ENCODE results near the gene ATP2C1. TPM values are rescaled to one million over a fixed set of nuclear protein-coding genes. Genes with fewer than 3 reads are reported as not detected.

ATP2C1 gene
- total and polyA plus RNA-seq, 4 donors: 82.5 to 171 (median 136) TPM

DNA sequence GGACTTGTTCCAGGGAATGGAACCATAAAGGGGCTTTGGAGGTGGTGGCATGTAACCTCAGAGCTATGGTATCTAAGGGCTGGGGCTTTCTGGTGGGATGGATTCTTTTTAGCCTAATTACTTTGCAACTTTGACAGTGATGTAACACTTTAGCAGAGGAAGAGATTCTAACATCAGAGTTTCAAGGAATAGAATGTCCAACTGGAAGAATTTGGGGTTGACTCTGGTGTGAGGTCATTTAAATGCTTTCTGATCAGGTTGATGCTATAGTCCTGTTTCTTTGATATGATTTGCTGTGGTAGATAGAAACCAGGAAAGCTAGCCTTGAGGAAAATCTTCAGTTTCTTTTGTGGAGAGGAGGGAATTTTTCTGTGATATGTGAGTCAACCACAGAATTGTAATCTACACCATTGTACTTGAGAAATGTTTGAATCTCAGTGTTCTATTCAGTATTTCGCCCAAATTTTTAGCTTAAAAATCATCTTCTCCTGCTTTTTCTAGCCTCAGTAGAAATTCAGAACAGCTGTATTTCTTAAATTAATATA is 40.0 kb downstream of the ATP2C1 start:
- no peaks in the 10 kb centered on the region for H3K9me3 ChIP-seq (ENCODE audit: control insufficient read depth, insufficient read depth, low read length)
- no peak overlapping the region for H3K4me3 ChIP-seq (ENCODE audit: low read depth, low read length)
- no CpG with 5 or more reads among the region's 1 CpG for WGBS (ENCODE audit: insufficient coverage)
- H3K4me1 ChIP-seq (ENCODE audit: control insufficient read depth, insufficient read depth, low read length): no peaks in the 10 kb centered on the region
- H3K27ac ChIP-seq (ENCODE audit: low read depth, low read length): no peak overlapping the region
- no peaks in the 10 kb centered on the region for H3K27me3 ChIP-seq (ENCODE audit: control insufficient read depth, insufficient read depth, low read length)
- no peak for DNase-seq (ENCODE audit: low read depth in 4 of 6, low spot score in 6 of 6)
- H3K36me3 ChIP-seq (ENCODE audit: control insufficient read depth, insufficient read depth, low read length): no peaks in the 10 kb centered on the region

DNA sequence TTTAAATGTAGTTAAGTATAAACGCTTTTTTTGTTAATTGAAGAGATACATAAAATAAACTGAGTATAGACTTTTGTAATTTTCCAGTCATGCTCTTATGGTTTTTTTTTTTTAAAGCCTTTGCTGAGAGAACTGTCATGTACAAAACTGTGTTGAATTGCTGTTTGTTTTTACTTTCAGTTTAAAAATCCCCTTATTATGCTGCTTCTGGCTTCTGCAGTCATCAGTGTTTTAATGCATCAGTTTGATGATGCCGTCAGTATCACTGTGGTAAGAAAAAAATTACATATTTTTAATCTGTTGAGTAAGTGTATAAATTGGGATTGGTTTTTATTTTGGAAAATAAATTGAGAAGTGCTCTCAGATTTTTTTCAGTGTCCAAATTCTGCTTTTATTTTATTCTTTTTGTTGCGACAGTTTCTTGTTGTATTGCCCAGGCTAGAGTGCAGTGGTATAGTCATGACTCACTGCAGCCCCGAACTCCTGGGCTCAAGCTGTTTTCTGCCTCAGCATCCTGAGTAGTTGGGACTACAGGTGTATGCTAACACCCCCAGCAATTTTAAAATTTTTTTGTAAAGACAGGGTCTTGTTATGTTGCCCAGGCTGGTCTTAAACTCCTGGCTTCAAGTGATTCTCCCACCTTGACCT is 40.7 kb downstream of the ATP2C1 start:
- no peak overlapping the region for H3K4me3 ChIP-seq (ENCODE audit: low read depth, low read length)

DNA sequence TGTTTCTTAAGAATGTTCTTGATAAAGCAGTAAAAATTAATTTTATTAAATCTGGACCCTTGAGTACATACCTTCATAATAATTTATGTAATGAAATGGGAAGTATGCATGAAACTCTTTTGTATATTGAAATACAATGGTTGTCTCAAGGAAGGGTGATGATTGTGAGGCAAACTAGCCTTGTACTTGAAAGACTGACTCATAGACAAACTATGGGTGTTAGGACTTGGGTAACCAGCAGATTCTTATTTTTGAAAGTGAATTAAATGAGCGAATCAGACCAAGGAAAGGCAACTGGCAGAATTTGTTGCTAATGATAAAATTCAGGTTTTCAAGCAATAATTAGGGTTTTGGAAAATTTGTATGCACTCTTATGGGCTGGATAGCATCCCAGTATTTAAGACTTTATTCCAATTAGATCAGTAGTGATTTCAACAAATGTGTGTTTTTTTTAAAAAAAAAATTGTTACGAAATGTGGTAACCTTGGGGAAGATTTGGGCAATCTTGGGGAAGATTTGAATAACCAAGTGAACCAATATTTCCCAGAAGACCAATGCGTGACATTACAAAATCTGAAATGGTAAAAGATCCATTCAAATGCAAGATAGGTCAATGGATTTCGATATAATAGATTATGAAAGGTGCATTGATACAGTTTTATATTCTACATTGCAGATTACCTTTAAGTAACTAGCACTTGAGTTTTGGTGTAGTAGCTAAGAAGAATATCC is 42.0 kb downstream of the ATP2C1 start:
- no peaks in the 10 kb centered on the region for H3K27me3 ChIP-seq (ENCODE audit: control insufficient read depth, insufficient read depth, low read length)
- no peaks in the 10 kb centered on the region for H3K9me3 ChIP-seq (ENCODE audit: control insufficient read depth, insufficient read depth, low read length)
- no peak overlapping the region for H3K27ac ChIP-seq (ENCODE audit: low read depth, low read length)
- H3K4me1 ChIP-seq (ENCODE audit: control insufficient read depth, insufficient read depth, low read length): no peaks in the 10 kb centered on the region
- no peak overlapping the region for H3K4me3 ChIP-seq (ENCODE audit: low read depth, low read length)
- WGBS (ENCODE audit: insufficient coverage): 100% methylated on average over 2 of the region's 4 CpGs
- DNase-seq (ENCODE audit: low read depth in 4 of 6, low spot score in 6 of 6): no peak
- peaks cover under 1% of the 10 kb centered on the region for H3K36me3 ChIP-seq (ENCODE audit: control insufficient read depth, insufficient read depth, low read length)

More for the DNA sequence above, 40.7 kb downstream of the ATP2C1 start:
- no peaks in the 10 kb centered on the region for H3K4me1 ChIP-seq (ENCODE audit: control insufficient read depth, insufficient read depth, low read length)
- H3K27ac ChIP-seq (ENCODE audit: low read depth, low read length): no peak overlapping the region
- no peak for DNase-seq (ENCODE audit: low read depth in 4 of 6, low spot score in 6 of 6)
- H3K9me3 ChIP-seq (ENCODE audit: control insufficient read depth, insufficient read depth, low read length): no peaks in the 10 kb centered on the region
- WGBS (ENCODE audit: insufficient coverage): 94% methylated on average over 2 of the region's 4 CpGs
- H3K36me3 ChIP-seq (ENCODE audit: control insufficient read depth, insufficient read depth, low read length): no peaks in the 10 kb centered on the region
- H3K27me3 ChIP-seq (ENCODE audit: control insufficient read depth, insufficient read depth, low read length): no peaks in the 10 kb centered on the region

GRCh38 chr3:130939753-130940152 is 45.9 kb downstream of the ATP2C1 start:
- H3K36me3 ChIP-seq (ENCODE audit: control insufficient read depth, insufficient read depth, low read length): peaks cover 10% of the 10 kb centered on the region
- H3K4me3 ChIP-seq (ENCODE audit: low read depth, low read length): no peak overlapping the region
- no peaks in the 10 kb centered on the region for H3K9me3 ChIP-seq (ENCODE audit: control insufficient read depth, insufficient read depth, low read length)
- H3K4me1 ChIP-seq (ENCODE audit: control insufficient read depth, insufficient read depth, low read length): no peaks in the 10 kb centered on the region
- H3K27ac ChIP-seq (ENCODE audit: low read depth, low read length): no peak overlapping the region
- H3K27me3 ChIP-seq (ENCODE audit: control insufficient read depth, insufficient read depth, low read length): no peaks in the 10 kb centered on the region
- DNase-seq (ENCODE audit: low read depth in 4 of 6, low spot score in 6 of 6): no peak

DNA sequence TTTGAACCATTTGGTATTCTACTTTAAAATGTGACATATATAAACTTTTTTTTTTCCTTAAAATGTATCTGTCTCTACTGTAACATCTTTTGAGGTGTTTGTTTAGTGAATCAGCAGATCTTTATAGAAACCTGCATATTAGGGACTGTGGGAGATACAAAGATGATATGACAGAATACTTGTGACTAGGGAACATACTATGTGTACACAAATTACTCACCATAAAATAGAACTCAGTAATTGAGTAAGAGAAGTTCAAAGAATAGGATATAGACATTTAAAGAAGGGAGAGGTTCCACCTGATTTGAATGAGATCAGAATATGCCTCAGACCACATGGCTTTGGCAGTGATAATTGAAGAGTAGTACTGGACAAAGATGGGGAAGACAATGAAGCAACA is 47.9 kb downstream of the ATP2C1 start:
- peaks cover 10% of the 10 kb centered on the region for H3K36me3 ChIP-seq (ENCODE audit: control insufficient read depth, insufficient read depth, low read length)

GRCh38 chr3:130946882-130947281 is 53.0 kb downstream of the ATP2C1 start:
- DNase-seq (ENCODE audit: low read depth in 4 of 6, low spot score in 6 of 6): no peak
- Histone ChIP-seq H3K4me1 (ENCODE audit: control insufficient read depth, insufficient read depth, low read length) (no peaks in the 10 kb centered on the region), H3K27me3 (ENCODE audit: control insufficient read depth, insufficient read depth, low read length) (no peaks in the 10 kb centered on the region), H3K36me3 (ENCODE audit: control insufficient read depth, insufficient read depth, low read length) (peaks cover 6% of the 10 kb centered on the region), H3K9me3 (ENCODE audit: control insufficient read depth, insufficient read depth, low read length) (peaks cover 2% of the 10 kb centered on the region), H3K27ac (ENCODE audit: low read depth, low read length) (no peak overlapping the region), H3K4me3 (ENCODE audit: low read depth, low read length) (no peak overlapping the region)
- no CpG with 5 or more reads among the region's 3 CpGs for WGBS (ENCODE audit: insufficient coverage)

More for the DNA sequence above, 47.9 kb downstream of the ATP2C1 start:
- Histone ChIP-seq H3K27ac (ENCODE audit: low read depth, low read length) (no peak overlapping the region), H3K27me3 (ENCODE audit: control insufficient read depth, insufficient read depth, low read length) (no peaks in the 10 kb centered on the region), H3K4me3 (ENCODE audit: low read depth, low read length) (no peak overlapping the region), H3K9me3 (ENCODE audit: control insufficient read depth, insufficient read depth, low read length) (no peaks in the 10 kb centered on the region), H3K4me1 (ENCODE audit: control insufficient read depth, insufficient read depth, low read length) (no peaks in the 10 kb centered on the region)
- DNase-seq (ENCODE audit: low read depth in 4 of 6, low spot score in 6 of 6): no peak

DNA sequence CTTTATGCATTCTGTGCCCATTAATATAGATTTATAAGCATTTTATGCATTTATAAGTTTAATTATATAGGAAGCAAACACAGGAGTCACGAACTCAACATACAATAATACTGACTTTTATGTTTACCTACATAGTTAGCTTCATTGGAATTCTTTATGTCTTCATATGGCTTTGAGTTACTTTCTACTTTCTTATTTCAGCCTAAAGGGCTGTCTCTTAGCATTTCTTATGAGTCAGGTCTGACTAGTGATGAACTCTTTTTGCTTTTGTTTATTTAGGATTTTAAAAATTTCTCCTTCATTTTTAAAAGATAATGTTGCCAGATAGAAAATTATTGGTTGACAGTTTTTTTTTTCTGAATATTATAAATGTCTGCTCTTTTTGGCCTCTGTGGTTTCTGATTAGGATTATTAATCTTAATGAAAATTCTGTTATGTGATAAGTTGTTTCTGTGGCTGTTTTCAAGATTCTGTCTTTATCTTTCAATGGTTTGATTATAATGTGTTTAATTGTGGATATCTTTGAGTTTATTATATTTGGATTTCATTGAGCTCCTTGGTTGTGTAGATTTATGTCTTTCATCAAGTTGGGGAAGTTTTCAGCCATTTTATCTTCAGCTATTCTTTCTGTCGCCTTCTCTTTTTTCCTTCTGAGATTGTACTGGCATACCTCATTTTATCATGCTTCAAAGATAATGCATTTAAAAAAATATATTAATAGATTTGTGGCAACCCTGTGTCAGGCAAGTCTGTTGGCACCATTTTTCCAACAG is 54.3 kb downstream of the ATP2C1 start:
- DNase-seq (ENCODE audit: low read depth in 4 of 6, low spot score in 6 of 6): no peak
- Histone ChIP-seq H3K36me3 (ENCODE audit: control insufficient read depth, insufficient read depth, low read length) (peaks cover 4% of the 10 kb centered on the region), H3K27ac (ENCODE audit: low read depth, low read length) (no peak overlapping the region), H3K9me3 (ENCODE audit: control insufficient read depth, insufficient read depth, low read length) (peaks cover 2% of the 10 kb centered on the region), H3K27me3 (ENCODE audit: control insufficient read depth, insufficient read depth, low read length) (no peaks in the 10 kb centered on the region), H3K4me1 (ENCODE audit: control insufficient read depth, insufficient read depth, low read length) (no peaks in the 10 kb centered on the region), H3K4me3 (ENCODE audit: low read depth, low read length) (no peak overlapping the region)
- no CpG with 5 or more reads among the region's 2 CpGs for WGBS (ENCODE audit: insufficient coverage)

DNA sequence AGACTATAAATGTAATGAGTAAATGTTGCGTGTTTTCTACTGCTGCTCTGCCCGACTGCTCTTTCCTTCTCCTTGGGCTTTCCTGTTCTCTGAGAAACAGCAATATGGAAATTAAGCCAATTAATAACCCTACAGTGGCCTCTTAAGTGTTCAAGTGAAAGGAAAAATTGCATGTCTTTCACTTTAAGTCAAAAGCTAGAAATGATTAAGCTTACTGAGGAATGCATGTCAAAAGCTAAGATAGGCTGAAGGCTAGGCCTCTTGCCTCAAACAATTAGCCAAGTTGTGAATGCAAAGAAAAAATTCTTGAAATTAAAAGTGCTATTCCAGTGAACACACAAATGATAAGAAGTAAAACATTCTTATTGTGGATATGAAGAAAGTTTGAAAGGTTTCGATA is 55.0 kb downstream of the ATP2C1 start:
- Histone ChIP-seq H3K4me1 (ENCODE audit: control insufficient read depth, insufficient read depth, low read length) (no peaks in the 10 kb centered on the region), H3K9me3 (ENCODE audit: control insufficient read depth, insufficient read depth, low read length) (peaks cover 2% of the 10 kb centered on the region), H3K4me3 (ENCODE audit: low read depth, low read length) (no peak overlapping the region), H3K27ac (ENCODE audit: low read depth, low read length) (no peak overlapping the region), H3K27me3 (ENCODE audit: control insufficient read depth, insufficient read depth, low read length) (no peaks in the 10 kb centered on the region), H3K36me3 (ENCODE audit: control insufficient read depth, insufficient read depth, low read length) (peaks cover 4% of the 10 kb centered on the region)
- no peak for DNase-seq (ENCODE audit: low read depth in 4 of 6, low spot score in 6 of 6)
- WGBS (ENCODE audit: insufficient coverage): no CpG with 5 or more reads among the region's 3 CpGs

GRCh38 chr3:130950124-130950523 is 56.2 kb downstream of the ATP2C1 start:
- H3K9me3 ChIP-seq (ENCODE audit: control insufficient read depth, insufficient read depth, low read length): peaks cover 2% of the 10 kb centered on the region
- H3K27ac ChIP-seq (ENCODE audit: low read depth, low read length): no peak overlapping the region
- no peaks in the 10 kb centered on the region for H3K4me1 ChIP-seq (ENCODE audit: control insufficient read depth, insufficient read depth, low read length)
- peaks cover 5% of the 10 kb centered on the region for H3K36me3 ChIP-seq (ENCODE audit: control insufficient read depth, insufficient read depth, low read length)
- no peak for DNase-seq (ENCODE audit: low read depth in 4 of 6, low spot score in 6 of 6)
- H3K27me3 ChIP-seq (ENCODE audit: control insufficient read depth, insufficient read depth, low read length): no peaks in the 10 kb centered on the region
- WGBS (ENCODE audit: insufficient coverage): no CpG with 5 or more reads among the region's 2 CpGs
- no peak overlapping the region for H3K4me3 ChIP-seq (ENCODE audit: low read depth, low read length)

Measured in spinal cord (tissue), 10 donors.